HG03469 (cell line): ENCODE data around the gene ADK.
"Not testable (repeated sequence)": the region's sequence is repeated elsewhere in the genome, so short reads cannot be mapped to it uniquely, and the experiment has no call there.

ENCODE experiments used
- ATAC-seq: cut with Tn5 transposase; IDR thresholded peaks from one replicate; pipeline ENCODE4 v1.9.1; 2021; ENCODE audit warnings: mild to moderate bottlenecking, moderate library complexity, moderate number of reproducible peaks; ENCODE audit not compliant: unreplicated experiment

ADK gene

DNA sequence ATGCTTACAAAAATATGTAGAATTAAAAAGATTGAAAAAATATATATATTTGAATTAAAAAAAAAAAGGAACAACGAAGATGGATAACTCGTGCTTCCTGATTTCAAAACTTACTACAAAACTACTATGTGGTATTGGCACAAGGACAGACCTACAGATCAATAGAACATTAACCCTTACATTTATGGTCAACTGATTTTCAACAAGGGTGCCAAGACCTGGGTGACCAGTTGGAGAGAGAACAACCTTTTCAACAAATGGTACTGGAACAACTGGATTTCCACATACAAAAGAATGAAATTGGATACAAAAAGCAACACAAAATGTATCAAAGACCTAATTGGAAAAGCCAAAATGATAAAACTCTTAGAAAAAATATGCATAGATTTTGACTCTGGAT is 10.5 kb upstream of the ADK start:
- no peak for ATAC-seq

DNA sequence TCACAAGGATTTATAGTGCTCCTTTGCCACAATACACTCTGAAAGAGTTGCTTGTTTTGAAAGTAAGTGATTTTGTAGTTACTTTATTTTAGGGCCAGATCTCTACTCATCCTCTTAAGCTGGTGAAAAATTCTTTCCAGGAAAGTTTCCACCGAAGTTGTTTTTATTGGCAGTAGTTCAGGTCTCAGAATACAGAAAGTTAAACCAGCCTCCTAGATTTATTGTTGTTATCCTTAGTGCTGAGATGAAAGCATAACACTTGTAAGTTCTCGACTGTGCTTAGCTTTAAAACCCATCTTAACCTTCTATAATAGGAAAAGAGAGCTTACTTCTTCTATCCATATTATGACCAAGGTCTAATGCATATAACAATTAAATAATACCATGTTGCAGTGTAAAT is 5.9 kb upstream of the ADK start:
- no peak for ATAC-seq

GRCh38 chr10:74146980-74147379 is 4.0 kb upstream of the ADK start:
- ATAC-seq: not testable (repeated sequence)

DNA sequence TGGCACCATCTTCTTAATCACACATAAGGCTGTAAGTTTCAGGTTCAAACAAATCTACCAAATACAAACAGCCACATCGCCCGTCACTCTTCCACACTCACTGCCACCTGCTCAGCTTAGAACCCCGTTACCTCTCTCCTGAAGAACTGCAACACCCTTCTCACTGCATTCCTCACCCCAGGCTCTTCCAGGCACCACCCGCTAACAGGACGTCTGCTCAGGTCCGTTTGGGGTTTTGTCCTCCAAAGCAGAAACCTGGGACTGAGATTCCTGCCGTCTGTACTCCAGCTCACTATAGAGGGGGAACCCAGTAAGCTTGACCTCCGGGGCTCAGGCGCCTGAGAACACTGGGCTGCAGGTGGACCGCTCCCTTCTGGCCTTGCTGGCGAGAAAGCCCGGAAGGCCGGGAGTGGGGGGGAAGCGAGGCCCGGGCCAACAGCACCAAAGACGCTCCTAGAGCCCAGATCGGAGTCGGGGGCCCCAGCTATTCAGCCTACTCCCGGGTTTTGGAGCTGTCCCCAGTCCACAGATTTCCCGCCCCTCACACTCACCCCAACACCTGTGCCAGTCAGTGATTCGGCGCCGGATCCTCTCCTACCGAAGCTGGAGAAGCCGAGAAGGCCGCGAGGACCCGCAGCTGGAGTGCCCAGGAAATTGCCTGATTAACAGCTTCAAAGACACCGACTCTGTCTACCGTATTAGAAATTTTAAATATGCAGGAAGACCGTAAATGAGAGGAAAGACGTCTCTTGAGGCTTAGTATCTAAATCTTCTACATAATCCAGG is 624 bp upstream of the ADK start, which contains the start of gene AP3M1:
Gene AP3M1, minus strand, starts transcription at position 625 of the 786 bp plus-strand sequence. CDS start 12,449 bp downstream, outside the sequence.
- ATAC-seq: peak; percentile 25

- ATAC-seq: no peak
Measured at GRCh38 chr10:74151879-74152722, 1.1 kb downstream of the ADK start.

DNA sequence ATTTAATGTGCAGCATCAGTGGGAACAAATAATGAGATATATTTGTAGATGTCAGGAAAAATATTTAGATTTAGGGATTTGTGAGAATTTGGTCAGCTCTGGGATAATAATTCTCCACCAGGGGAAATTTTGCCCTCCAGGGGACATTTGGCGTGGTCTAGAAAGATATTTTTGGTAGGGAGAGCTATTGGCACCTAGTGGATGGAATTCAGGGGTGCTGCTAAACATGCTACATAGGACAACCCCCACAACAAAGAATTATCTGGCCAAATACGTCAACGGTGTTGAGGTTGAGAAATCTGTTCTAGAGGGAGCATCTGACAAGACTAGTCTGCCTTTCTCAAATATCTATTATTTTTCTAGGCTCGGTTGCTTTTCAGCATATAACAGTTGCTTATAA is 2.1 kb downstream of the ADK start:
- no peak for ATAC-seq

- ATAC-seq: no peak
Measured at GRCh38 chr10:74153676-74154075, 2.7 kb downstream of the ADK start.

- no peak for ATAC-seq
Measured at GRCh38 chr10:74156919-74157289, 5.9 kb downstream of the ADK start.

GRCh38 chr10:74160013-74160412 is 9.0 kb downstream of the ADK start:
- no peak for ATAC-seq

DNA sequence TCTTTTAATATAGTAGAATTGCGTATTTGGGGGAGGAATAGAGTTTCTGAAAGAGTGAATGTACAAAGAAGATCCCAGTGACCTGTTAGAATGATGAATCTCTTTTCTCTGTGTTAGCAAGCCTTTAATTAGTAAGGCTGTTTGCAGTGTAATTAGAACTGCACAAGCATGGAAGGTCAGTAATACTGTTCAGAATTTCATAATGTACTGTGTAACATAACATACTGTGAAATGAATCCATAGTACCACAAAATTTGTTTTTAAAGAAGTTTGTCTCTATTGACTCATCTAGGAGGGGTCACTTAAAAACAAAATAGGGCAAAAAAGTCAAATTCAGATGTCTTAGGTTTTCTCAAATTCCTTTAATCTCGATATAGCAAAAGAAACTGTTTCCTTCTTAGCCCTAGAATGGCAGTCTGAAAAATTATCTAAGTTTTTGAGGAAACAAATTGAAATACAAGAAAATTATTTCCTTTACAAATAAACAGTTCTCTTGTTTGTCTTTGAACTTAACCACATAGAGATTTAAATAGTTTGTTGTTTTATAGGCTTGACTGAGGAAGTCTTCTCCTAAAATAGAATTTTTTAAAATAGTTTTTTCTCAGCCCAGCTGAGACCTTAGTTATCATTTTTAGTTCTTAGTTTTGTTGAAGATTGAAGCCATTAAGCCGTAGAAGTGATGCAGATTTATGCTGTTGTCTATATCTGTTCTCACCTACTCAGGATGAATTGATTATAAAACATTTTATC is 12.5 kb downstream of the ADK start:
- no peak for ATAC-seq

DNA sequence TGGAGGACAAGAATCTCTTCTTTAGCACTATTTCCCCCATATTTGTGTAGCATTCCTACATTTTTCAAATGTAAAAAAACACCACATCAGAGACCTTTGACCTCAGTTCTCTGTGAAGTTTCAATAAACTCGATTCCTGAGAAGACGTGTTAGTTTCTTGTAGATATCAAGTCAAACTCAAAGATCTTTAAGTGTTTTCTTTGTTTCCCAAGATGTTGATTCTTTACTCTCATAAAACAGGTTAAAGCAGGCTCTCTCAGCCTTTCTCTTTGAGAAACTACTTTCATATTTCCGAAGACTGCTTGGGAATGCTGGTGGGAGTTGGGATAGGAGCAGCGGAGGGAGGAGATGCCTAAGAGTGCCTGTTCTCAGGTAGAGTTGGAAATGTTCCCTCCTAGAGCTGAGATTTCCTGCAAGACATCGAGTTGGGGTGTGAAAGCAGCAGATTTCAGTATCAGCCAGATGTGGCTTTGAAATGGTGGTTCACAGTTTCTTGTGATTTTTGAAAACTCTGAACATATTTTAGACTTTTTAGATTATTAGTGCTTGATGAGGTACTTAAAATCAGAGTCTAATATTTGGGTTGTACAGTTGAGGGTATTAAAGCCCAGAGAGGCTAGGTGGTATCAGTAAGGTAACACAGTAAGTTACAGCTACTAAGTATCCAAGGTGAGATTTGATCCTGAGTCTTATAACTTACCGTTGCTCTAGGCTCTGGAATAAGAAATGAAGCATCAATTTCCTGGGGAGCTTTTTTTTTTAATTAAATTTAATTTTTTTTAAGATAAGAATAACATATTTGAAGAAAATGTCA is 13.9 kb downstream of the ADK start:
- ATAC-seq: no peak

DNA sequence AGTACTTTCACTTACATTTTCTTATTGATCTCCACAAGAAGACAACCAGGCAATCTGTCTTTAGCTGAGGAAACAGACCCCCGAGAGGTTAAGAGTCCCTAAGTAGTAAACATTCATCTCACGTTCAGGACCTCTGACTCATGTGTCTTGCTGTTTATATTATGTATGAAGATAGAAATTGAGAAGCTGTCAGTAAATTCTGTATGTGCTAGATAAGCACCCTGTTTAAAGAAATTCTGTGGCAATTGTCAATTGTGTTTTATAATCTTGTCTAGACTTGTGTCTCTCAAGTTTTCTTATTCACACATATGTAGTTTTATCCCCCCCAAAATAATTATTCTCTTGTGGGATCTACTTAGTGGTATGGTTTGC is 14.5 kb downstream of the ADK start:
- ATAC-seq: no peak

DNA sequence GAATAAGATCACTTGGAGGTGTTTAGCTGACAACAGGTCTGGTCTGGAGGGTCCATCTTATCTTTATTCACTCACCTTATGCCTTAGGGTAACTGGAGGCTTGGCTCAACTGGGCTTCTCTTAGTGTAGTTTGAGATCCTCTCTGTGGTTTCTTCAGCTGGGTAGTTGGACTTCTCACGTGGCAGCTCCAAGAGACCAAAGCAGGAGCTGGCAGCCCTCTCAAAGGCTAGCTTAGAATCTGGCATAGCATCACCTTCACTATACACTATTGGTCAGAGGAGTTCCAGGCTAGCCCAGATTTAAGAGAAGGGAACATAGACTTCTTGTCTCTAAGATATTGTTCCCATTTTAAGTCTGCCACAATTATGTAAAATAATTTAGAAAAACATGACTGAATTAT is 16.4 kb downstream of the ADK start:
- no peak for ATAC-seq

DNA sequence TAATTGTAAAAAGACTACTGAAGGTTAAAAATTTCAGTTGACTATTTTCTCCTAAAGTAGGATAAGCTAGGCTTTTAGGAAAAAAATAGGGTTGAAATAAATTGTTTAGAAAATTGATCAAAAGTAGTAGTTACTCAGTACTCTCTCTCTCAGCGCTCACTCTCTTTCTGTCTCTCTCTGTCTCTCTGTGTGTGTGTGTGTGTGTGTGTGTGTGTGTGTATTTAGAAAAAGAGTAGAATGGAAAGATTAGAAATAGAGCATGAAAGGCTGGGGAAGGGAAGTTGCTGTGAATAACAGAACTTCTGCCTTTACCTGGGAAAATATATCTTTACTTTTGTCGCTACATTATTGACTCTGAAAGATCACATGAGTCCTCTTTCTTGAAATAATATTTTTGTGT is 20.6 kb downstream of the ADK start:
- no peak for ATAC-seq

DNA sequence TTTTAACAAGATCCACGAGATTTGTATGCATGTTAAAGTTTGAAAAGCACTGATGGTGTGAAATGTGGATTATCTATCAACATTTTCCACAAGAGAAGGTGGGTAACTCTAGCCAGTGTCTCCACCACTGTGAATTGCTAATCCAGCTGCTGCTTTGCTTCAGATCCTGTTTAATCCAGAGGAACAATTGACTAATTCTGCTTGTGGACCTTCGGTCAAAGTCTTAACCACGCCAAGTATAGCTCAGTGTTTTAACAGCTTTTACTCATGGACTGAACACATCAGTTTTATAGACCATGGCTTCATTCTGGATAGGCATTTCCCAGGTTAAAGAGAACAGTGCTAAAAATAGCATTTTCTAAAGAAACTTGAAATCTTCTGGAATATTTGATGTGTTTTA is 23.5 kb downstream of the ADK start:
- ATAC-seq: no peak

- no peak for ATAC-seq
Measured at GRCh38 chr10:74175510-74176379, 24.7 kb downstream of the ADK start.

DNA sequence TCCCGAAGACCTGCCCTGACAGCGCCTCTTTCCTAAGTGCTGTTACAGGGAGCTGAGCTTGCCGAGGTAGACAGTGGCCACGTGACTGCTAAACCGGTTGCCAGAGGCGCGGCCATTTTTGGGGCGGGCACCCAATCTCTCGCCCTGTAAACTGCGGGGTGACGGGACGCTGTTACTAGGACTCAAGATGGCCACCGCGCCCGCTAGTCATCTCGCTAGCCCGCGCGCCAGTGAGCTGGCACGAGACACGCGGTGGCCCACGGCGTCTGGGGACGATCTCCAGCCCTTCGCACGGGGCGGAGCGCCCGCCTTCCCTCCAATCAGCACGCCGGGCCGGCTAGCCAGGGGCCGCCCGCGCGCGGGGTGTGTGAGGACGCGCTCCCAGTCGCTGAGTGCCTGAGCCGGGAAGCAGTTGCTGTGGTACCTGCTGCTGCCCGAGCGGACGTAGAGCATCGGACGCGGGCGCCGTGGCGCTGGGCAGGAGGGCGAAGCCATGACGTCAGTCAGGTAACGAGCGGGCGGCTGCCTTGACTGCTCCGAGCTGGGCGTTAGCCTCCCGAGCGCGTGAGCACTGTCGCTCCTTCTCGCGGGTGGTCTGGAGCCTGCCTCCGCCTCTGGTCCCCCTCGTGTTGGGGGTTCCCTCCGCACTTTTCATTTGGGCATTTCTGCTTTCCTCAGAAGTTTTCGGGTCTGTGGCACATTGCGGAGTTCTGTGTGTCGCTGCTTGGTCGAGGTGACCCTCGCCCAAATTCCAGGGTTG is 25.5 kb downstream of the ADK start:
- peak; percentile 84 for ATAC-seq

GRCh38 chr10:74177140-74177677 is 26.2 kb downstream of the ADK start:
- ATAC-seq: no peak
